Measurements from ENCODE around the gene ROCK2.
A peak's percentile ranks its signal among the peaks of the same experiment; 100 is the strongest.
"Not testable (repeated sequence)": the region's sequence is repeated elsewhere in the genome, so short reads cannot be mapped to it uniquely, and the experiment has no call there.

The ROCK2 gene

GRCh38 chr2:11305958-11306357 is 38.5 kb downstream of the ROCK2 start:
- peak; percentile 80 for DNase-seq

GRCh38 chr2:11305338-11305737 is 39.1 kb downstream of the ROCK2 start:
- DNase-seq, result no peak

DNA sequence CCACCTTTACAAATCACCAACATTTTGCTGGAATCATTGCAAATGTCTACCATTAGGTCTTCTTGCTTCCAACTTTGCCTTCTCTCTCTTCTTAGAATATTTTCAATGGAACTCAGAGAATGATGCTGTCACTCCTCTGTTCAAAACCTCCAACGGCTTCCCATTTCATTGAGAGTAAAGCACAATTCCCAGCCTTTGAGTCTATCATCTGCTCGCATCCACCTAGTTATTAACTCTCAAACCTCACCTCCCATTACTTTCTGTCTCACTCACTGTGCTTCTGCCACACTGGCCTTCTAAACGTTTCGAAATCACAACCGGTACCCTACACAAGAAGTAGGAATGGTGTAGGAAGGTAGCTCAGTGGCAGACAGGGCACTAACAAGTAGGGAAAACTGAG is 40.0 kb downstream of the ROCK2 start:
- no peak for DNase-seq

DNA sequence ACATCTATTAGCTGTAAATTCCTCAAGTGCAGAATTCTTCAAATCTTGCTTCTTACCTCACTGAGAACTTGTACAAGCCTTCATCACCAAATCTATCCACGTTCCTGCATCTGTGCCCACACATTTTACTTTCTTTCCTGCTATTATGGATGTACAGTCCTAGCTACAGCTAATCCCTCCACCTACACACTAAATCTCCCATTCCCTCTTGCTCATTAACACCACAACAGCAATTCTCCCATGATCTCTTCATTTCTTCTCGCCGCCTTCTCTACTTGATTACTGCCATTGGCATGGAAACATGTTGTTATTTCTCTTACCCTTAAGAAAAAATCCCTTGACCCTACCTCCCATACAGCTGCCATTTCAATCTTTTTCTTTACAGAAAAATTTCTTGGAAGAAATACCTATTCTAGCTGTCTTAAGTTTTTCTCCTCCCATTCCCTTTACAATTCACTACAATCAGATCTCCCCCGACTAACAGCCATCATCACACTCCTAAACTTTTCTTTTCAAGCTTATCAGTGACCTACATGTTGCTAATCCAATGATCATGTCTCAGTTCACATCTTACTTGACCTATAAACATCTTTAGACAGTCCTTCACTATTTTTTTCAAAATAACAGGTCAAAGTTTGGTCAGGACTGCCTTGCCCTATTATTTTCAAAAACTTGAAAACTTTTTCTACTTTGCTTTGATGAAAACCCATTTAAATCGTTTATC is 41.0 kb downstream of the ROCK2 start:
- no peak for DNase-seq

DNA sequence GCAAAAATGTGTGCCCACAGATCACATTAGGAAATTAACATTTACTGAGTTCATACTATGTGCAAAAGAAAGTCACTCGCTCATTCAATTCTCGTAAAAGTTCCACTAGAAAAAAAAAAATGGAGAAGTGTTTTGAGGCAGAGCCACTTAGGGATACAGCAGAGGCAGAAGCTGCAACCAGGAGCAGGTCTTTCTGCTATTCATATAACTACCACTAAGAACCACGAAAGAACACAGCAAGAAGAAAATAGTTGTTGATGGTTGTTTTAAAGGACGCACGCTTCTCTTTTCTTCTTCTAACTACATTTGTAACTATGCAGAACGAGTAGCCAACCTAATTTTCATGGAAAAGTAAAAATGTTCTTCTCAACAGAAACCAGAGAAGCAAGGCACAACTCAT is 45.0 kb downstream of the ROCK2 start:
- DNase-seq, result no peak

DNA sequence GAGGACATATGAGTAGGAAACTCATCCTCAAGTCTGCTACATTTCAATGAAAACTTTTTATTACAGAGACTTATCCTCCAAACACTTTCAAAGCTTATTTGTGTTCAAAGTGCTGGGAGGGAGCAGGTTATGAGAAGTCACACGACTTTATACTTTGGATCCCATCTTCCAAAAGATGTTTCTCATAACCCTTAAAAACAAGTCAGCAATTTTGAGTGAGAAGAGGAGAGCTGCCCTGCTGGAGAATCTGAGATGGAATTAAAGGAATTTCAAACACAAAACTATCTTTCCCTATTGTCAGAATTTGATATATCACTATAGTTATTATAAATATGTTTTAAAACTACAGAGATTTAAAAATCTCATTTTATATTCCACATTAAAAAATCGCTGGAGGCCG is 45.8 kb downstream of the ROCK2 start:
- DNase-seq, result no peak

DNA sequence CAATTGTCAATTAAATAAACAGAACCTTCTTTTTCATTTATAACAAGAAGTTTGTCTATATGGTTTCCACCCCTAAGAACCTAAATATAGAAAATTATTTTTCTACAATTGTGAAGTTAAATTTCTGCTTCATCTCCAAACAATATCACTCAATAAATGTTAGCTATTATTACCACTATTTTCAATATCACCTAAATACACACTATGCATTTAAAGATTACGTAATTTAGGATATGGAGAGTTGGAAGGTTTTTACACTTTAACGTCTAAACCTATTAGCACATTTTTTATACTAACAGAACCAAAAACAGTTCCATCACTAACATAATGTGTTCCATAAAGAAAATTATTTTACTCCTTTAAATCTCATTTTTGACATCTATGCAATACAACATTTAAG is 48.0 kb downstream of the ROCK2 start:
- no peak for DNase-seq

DNA sequence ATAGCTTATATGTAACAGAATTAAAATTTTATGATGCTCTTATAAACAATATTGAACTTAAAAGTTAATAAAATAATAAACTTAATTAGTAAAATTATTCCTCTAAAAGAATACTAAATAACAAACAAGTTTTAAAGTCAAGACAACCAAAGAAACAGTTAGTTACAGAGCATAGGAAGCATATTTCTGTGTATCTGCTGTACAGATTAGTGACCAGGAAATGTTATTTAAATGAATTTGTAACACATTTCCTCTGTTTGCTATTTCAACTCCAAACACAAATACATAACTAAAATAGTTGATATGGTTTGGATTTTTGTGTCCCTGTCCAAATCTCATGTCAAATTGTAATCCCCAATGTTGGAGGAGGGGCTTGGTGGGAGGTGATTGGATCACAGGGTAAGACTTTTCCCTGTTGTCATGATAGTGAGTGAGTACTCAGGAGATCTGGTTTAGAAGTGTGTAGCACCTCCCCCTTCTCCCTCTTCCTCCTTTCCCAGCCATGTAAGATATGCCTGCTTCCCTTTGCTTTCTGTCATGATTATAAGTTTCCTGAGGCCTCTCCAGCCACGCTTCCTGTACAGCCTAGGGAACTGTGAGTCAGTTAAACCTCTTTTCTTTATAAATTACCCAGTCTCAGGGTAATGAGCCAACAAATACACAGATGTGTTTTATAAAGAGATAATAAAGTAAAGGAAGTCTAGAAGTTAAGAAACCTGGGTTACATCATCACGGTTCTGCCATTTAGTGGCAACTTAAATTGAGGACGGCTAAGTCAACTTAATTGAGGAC is 51.8 kb downstream of the ROCK2 start:
- DNase-seq, result no peak

DNA sequence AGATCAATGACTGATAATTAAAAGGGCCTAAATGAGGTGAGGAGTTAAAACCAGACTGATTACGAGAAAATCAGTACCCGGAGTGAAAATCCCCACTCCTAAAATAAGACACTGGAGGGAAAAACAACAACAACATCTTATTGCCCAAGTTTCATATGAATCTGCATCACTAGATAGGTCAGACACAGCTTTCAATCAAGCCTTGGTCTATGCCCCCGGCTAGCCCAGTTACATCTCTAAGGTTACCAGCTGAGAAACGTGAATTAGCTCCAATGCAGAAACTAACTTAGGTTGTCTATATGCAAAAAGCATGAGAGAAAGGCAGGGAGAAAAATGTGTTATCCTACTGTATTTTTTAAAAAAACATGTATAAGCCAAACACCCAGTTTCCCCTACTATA is 53.7 kb downstream of the ROCK2 start:
- DNase-seq, result no peak

GRCh38 chr2:11290211-11290610 is 54.2 kb downstream of the ROCK2 start:
- DNase-seq, result no peak

- no peak for DNase-seq
Observed at GRCh38 chr2:11288431-11288830, 56.0 kb downstream of the ROCK2 start.

DNA sequence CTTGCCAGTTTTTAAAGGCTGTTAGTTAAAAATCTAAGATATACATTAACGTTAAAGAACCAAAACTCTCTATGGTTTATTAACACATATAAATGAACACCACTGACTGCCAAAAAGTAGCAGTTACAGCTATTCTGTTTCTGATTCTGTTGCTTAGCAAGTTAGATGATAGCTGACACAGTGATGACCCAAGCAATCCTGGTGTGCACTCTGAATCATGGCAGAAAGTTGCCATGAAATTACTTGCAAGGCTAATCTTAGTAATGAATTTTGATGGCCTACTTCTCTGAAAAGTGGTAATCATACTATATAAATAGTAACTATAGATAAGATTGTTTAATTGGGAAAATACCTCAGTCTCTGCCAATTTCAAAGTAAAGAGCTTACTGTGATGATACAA is 57.7 kb downstream of the ROCK2 start:
- DNase-seq, result no peak

DNA sequence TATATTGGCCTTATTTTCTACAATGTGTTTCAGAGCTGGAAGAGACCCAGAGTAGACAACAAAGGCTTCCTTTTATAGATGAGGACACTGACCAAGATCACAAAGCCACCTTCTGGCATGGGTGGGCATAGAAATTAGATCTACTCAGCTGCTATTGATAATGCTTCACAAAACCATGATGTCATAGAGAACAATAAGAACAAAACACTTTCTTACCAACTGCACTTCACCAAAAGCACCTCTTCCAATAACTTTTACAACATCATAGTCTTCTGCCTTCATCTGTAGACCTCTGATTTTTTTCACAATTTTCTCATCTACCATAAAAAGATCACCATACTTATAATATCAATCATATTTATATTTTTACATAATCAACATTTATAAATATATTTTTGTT is 58.1 kb downstream of the ROCK2 start:
- no peak for DNase-seq

- DNase-seq, result no peak
Observed at GRCh38 chr2:11285499-11285898, 58.9 kb downstream of the ROCK2 start.

- no peak for DNase-seq
Observed at GRCh38 chr2:11281186-11281585, 63.2 kb downstream of the ROCK2 start.

GRCh38 chr2:11280713-11281112 is 63.7 kb downstream of the ROCK2 start:
- no peak for DNase-seq

GRCh38 chr2:11279398-11279797 is 65.0 kb downstream of the ROCK2 start:
- no peak for DNase-seq

- DNase-seq, result no peak
Observed at GRCh38 chr2:11278219-11278618, 66.2 kb downstream of the ROCK2 start.

DNA sequence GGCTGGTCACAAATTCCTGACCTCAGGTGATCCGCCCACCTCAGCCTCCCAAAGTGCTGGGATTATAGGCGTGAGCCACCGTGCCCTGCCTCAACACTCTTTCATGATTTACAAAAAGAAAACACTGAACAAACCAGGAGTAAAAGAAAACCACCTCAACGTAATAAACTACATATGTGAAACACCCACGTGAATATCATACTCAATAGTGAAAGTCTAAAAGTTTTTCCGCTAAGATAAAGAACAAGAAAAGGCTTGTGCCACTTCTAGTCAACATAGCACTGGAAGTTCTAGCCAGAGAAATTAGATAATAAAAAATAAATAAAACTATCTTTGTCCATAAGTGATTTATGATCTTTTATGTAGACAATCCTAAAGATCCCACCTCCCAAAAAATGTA is 68.5 kb downstream of the ROCK2 start:
- no peak for DNase-seq

GRCh38 chr2:11270891-11271290 is 73.5 kb downstream of the ROCK2 start:
- DNase-seq, result no peak

DNA sequence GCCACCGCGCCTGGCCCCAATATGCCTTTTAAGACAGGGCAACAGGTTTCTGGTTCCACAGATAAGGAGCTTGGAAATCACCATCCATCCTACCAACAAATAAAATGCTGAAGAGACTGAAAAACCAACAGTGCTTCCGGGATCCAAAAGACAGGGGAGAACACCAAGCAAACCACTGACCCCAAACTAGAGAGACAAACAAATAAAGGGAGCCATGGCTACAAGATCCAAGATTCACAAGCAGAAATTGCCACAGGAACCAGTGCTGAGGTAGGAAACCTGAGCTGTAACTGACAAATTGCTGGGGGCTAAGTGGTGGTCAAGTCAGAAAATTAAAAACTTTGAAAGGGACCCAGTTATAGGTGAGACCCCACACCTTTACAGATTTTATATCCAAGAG is 76.5 kb downstream of the ROCK2 start:
- DNase-seq, result no peak

GRCh38 chr2:11264818-11265217 is 79.6 kb downstream of the ROCK2 start:
- no peak for DNase-seq

DNA sequence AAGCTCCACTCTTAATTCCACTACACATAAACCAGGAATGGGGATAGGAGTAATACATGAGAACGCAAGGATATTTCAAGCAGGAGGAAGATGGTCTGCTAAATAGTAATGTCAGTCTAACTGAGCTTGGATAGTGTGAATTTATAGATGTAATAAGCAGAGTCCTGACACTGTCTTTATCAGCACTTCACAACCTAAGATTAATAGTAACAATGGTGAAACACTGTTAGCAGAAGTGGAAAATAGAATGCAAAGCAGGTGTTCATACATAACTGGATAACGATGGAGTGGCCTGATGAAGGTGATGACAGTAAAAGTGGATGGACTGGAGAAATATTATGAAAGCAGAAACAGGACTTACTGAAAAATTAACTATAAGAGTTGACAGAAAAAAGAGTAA is 80.4 kb downstream of the ROCK2 start:
- DNase-seq, result no peak

DNA sequence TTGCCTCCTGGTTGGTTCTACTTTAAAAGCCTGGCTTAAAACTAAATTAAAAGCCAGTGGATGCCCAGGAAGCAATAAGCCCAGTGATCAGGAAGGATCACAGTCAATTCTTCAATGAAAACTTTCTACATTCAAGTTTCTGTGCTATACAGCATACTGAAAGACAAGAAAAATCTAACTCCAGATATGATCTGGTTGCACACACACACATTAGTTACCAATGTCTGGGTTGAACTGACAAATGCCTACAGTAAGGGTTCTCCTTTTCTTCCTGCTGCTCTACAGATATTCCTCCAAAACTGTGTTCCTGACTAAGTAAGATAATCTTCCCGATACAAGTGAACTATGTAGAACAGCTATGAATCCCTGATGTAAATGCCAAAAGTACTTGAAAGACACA is 81.3 kb downstream of the ROCK2 start:
- DNase-seq, result no peak

GRCh38 chr2:11262438-11262837 is 82.0 kb downstream of the ROCK2 start:
- not testable (repeated sequence) for DNase-seq

Measured in amniotic stem cell (primary cell).